ENCODE measurements around the gene OSBP2. TPM values are rescaled to one million over a fixed set of nuclear protein-coding genes. Genes with fewer than 3 reads are reported as not detected.

Gene OSBP2
- total RNA-seq, 6 experiments from 2014 or later, result 0.31 to 3.4 (median 0.93) TPM

DNA sequence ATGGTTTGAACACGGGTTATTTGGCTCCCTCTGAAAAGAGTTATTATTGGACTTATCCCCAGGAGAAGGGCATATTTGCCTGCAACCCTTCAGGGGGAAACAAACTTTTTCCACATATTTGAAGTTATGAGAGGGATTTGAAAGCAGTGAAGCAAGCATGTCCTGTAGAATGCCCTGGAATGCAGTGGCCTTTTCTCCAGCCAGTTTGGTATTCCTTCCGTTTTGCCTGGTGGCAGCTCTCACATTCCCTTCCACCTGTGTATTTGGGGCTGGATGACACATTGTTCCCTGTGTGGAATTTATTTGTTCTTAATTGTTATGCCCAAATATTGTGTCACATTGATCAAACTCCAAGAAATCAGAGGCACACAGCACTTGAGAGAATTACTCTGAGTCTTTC is 59.0 kb downstream of the OSBP2 start:
- H3K4me1 ChIP-seq, result no peaks in the 10 kb centered on the region
- DNase-seq (no peak), ATAC-seq (no peak)
- intact Hi-C loops (cut with DNase I), result loop anchor here in 1 of 2 donors (10.0 kb wide), 1 partner anchor 119 kb away; the partner anchor contains the start of gene SLC35E4
- 84% methylated on average over 2 of the region's 2 CpGs for WGBS (ENCODE audit: insufficient coverage, low coverage, low lambda C conversion rate, missing lambda C conversion rate)
- no peak overlapping the region for H3K27ac ChIP-seq
- H3K9me3 ChIP-seq, result no peaks in the 10 kb centered on the region
- H3K27me3 ChIP-seq, result no peaks in the 10 kb centered on the region
- no peak for TF ChIP-seq POLR2A (IDR thresholded peaks at IDR 0.05)
- TF ChIP-seq, protein P1, sequence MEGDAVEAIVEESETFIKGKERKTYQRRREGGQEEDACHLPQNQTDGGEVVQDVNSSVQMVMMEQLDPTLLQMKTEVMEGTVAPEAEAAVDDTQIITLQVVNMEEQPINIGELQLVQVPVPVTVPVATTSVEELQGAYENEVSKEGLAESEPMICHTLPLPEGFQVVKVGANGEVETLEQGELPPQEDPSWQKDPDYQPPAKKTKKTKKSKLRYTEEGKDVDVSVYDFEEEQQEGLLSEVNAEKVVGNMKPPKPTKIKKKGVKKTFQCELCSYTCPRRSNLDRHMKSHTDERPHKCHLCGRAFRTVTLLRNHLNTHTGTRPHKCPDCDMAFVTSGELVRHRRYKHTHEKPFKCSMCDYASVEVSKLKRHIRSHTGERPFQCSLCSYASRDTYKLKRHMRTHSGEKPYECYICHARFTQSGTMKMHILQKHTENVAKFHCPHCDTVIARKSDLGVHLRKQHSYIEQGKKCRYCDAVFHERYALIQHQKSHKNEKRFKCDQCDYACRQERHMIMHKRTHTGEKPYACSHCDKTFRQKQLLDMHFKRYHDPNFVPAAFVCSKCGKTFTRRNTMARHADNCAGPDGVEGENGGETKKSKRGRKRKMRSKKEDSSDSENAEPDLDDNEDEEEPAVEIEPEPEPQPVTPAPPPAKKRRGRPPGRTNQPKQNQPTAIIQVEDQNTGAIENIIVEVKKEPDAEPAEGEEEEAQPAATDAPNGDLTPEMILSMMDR (IDR thresholded peaks at IDR 0.05), result no peak
- no peak overlapping the region for H3K4me3 ChIP-seq
- H3K36me3 ChIP-seq, result no peaks in the 10 kb centered on the region

GRCh38 chr22:30754521-30754920 is 59.8 kb downstream of the OSBP2 start:
- Histone ChIP-seq H3K4me3 (no peak overlapping the region), H3K27me3 (no peaks in the 10 kb centered on the region), H3K36me3 (no peaks in the 10 kb centered on the region), H3K27ac (no peak overlapping the region), H3K4me1 (no peaks in the 10 kb centered on the region), H3K9me3 (no peaks in the 10 kb centered on the region)
- ATAC-seq (no peak), DNase-seq (peak in 1 of 3 donors; percentile 29)
- WGBS (ENCODE audit: insufficient coverage, low coverage, low lambda C conversion rate, missing lambda C conversion rate), result no CpG with 5 or more reads among the region's 4 CpGs
- TF ChIP-seq, protein P1 (IDR thresholded peaks at IDR 0.05), result no peak
- TF ChIP-seq POLR2A (IDR thresholded peaks at IDR 0.05), result no peak
- intact Hi-C loops (cut with DNase I), result loop anchor here in 1 of 2 donors (10.0 kb wide), 1 partner anchor 120 kb away; the partner anchor contains the start of gene SLC35E4

- Histone ChIP-seq H3K27ac (no peak overlapping the region), H3K27me3 (no peaks in the 10 kb centered on the region), H3K4me1 (no peaks in the 10 kb centered on the region), H3K36me3 (no peaks in the 10 kb centered on the region), H3K9me3 (no peaks in the 10 kb centered on the region), H3K4me3 (no peak overlapping the region)
- peak; percentile 78 to 93 (median 84) for ATAC-seq
- WGBS (ENCODE audit: insufficient coverage, low coverage, low lambda C conversion rate, missing lambda C conversion rate), result 28% methylated on average over 5 of the region's 8 CpGs
- TF ChIP-seq, protein P1 (IDR thresholded peaks at IDR 0.05), result peak; percentile 54 to 71 (median 64)
- no peak for TF ChIP-seq POLR2A (IDR thresholded peaks at IDR 0.05)
- peak; percentile 49 to 57 (median 54) for DNase-seq
- intact Hi-C loops (cut with DNase I), result loop anchor here in 1 of 2 donors (10.0 kb wide), 1 partner anchor 120 kb away; the partner anchor contains the start of gene SLC35E4
Measured at GRCh38 chr22:30754971-30755758, 60.5 kb downstream of the OSBP2 start.

GRCh38 chr22:30755759-30756124 is 61.1 kb downstream of the OSBP2 start:
- no peak overlapping the region for H3K27ac ChIP-seq
- DNase-seq, result no peak
- intact Hi-C loops (cut with DNase I), result loop anchor here in 1 of 2 donors (10.0 kb wide), 1 partner anchor 121 kb away; the partner anchor contains the start of gene SLC35E4
- no peak overlapping the region for H3K4me3 ChIP-seq
- peak in 1 of 4 donors; percentile 8 for ATAC-seq
- no peaks in the 10 kb centered on the region for H3K4me1 ChIP-seq
- no peaks in the 10 kb centered on the region for H3K9me3 ChIP-seq
- H3K27me3 ChIP-seq, result no peaks in the 10 kb centered on the region
- H3K36me3 ChIP-seq, result no peaks in the 10 kb centered on the region
- 95% methylated on average over 4 of the region's 7 CpGs for WGBS (ENCODE audit: insufficient coverage, low coverage, low lambda C conversion rate, missing lambda C conversion rate)
- TF ChIP-seq, protein P1 (IDR thresholded peaks at IDR 0.05), result no peak
- TF ChIP-seq POLR2A (IDR thresholded peaks at IDR 0.05), result no peak

All from right lobe of liver (tissue), 6 donors.